ENCODE data around the gene OPN1MW2.
"Not testable (repeated sequence)": the region's sequence is repeated elsewhere in the genome, so short reads cannot be mapped to it uniquely, and the experiment has no call there.

The OPN1MW2 gene

GRCh38 chrX:154219456-154219855 lies at the start of gene OPN1MW2:
OPN1MW2 (plus strand) TSS chrX:154219756; CDS start chrX:154219816, 60 bp downstream.
- not testable (repeated sequence) for DNase-seq (ENCODE audit: low read depth in 2 of 2)

GRCh38 chrX:154172535-154172943 lies 47.0 kb upstream of the OPN1MW2 start:
- not testable (repeated sequence) for DNase-seq (ENCODE audit: low read depth in 2 of 2)

GRCh38 chrX:154174356-154174755 lies 45.2 kb upstream of the OPN1MW2 start:
- DNase-seq (ENCODE audit: low read depth in 2 of 2): not testable (repeated sequence)

GRCh38 chrX:154182296-154182695 lies 37.3 kb upstream of the OPN1MW2 start, which contains the start of gene OPN1MW:
OPN1MW (plus strand) TSS chrX:154182596; CDS start chrX:154182678, 82 bp downstream.
- not testable (repeated sequence) for DNase-seq (ENCODE audit: low read depth in 2 of 2)

- DNase-seq (ENCODE audit: low read depth in 2 of 2): not testable (repeated sequence)
These were observed 35.8 kb upstream of the OPN1MW2 start for GRCh38 chrX:154183794-154184193.

GRCh38 chrX:154192846-154193245 lies 26.7 kb upstream of the OPN1MW2 start:
- not testable (repeated sequence) for DNase-seq (ENCODE audit: low read depth in 2 of 2)

- DNase-seq (ENCODE audit: low read depth in 2 of 2): not testable (repeated sequence)
These were observed 25.2 kb upstream of the OPN1MW2 start for GRCh38 chrX:154194316-154194715.

GRCh38 chrX:154196466-154196865 lies 23.1 kb upstream of the OPN1MW2 start:
- not testable (repeated sequence) for DNase-seq (ENCODE audit: low read depth in 2 of 2)

GRCh38 chrX:154209670-154210418 lies 9.7 kb upstream of the OPN1MW2 start:
- DNase-seq (ENCODE audit: low read depth in 2 of 2): not testable (repeated sequence)

- not testable (repeated sequence) for DNase-seq (ENCODE audit: low read depth in 2 of 2)
These were observed 8.5 kb upstream of the OPN1MW2 start for GRCh38 chrX:154211057-154211456.

GRCh38 chrX:154211499-154211898 lies 8.1 kb upstream of the OPN1MW2 start:
- DNase-seq (ENCODE audit: low read depth in 2 of 2): not testable (repeated sequence)

- not testable (repeated sequence) for DNase-seq (ENCODE audit: low read depth in 2 of 2)
These were observed 5.7 kb downstream of the OPN1MW2 start for GRCh38 chrX:154225292-154225691.

GRCh38 chrX:154226706-154227105 lies 7.2 kb downstream of the OPN1MW2 start:
- DNase-seq (ENCODE audit: low read depth in 2 of 2): not testable (repeated sequence)

- not testable (repeated sequence) for DNase-seq (ENCODE audit: low read depth in 2 of 2)
These were observed 11.9 kb downstream of the OPN1MW2 start for GRCh38 chrX:154231443-154231842.

GRCh38 chrX:154233620-154234019 lies 14.1 kb downstream of the OPN1MW2 start:
- not testable (repeated sequence) for DNase-seq (ENCODE audit: low read depth in 2 of 2)

- DNase-seq (ENCODE audit: low read depth in 2 of 2): not testable (repeated sequence)
These were observed 19.5 kb downstream of the OPN1MW2 start for GRCh38 chrX:154238939-154239559.

GRCh38 chrX:154239982-154240503 lies 20.5 kb downstream of the OPN1MW2 start:
- not testable (repeated sequence) for DNase-seq (ENCODE audit: low read depth in 2 of 2)

GRCh38 chrX:154247377-154248045 lies 28.0 kb downstream of the OPN1MW2 start:
- not testable (repeated sequence) for DNase-seq (ENCODE audit: low read depth in 2 of 2)

GRCh38 chrX:154248076-154248475 lies 28.5 kb downstream of the OPN1MW2 start:
- DNase-seq (ENCODE audit: low read depth in 2 of 2): not testable (repeated sequence)

- DNase-seq (ENCODE audit: low read depth in 2 of 2): not testable (repeated sequence)
These were observed 37.7 kb downstream of the OPN1MW2 start, which contains the start of gene OPN1MW3 for GRCh38 chrX:154257282-154257681. OPN1MW3 (plus strand) TSS chrX:154257582; CDS start chrX:154257620, 38 bp downstream.

GRCh38 chrX:154258711-154259110 lies 39.2 kb downstream of the OPN1MW2 start:
- DNase-seq (ENCODE audit: low read depth in 2 of 2): not testable (repeated sequence)

- not testable (repeated sequence) for DNase-seq (ENCODE audit: low read depth in 2 of 2)
These were observed 43.5 kb downstream of the OPN1MW2 start for GRCh38 chrX:154263072-154263471.

Measured in fibroblast of skin of left biceps (primary cell).